ENCODE data around the gene SH2B2. TPM values are rescaled to one million over a fixed set of nuclear protein-coding genes. Genes with fewer than 3 reads are reported as not detected.

SH2B2 gene
- total and polyA plus RNA-seq, 2 donors (not counting 1 experiment from before 2014, with no cell fraction given): 0.18 to 2.0 TPM

GRCh38 chr7:102260856-102261255, 25.8 kb upstream of the SH2B2 start:
- no peak overlapping the region for H2AFZ ChIP-seq (ENCODE audit: low read length)
- no peaks in the 10 kb centered on the region for H3K27me3 ChIP-seq (ENCODE audit: control insufficient read depth, insufficient read depth, low read length)
- no peaks in the 10 kb centered on the region for H3K4me1 ChIP-seq (ENCODE audit: control insufficient read depth, extremely low read depth, insufficient read depth, low read length)
- H3K36me3 ChIP-seq (ENCODE audit: control insufficient read depth, insufficient read depth, low read length): no peaks in the 10 kb centered on the region
- TF ChIP-seq EZH2 (IDR thresholded peaks at IDR 0.05; ENCODE audit: low read length, missing control alignments) (no peak), CTCF (conservative IDR thresholded peaks at IDR 0.05 in 1 of 2, IDR thresholded peaks at IDR 0.05 in 1 of 2; ENCODE audit: low read depth in 1 of 2, low read length in 2 of 2) (no peak)
- peak; percentile 44 to 67 for DNase-seq (ENCODE audit: low read depth in 2 of 2)
- no peaks in the 10 kb centered on the region for H3K9me3 ChIP-seq (ENCODE audit: control insufficient read depth, insufficient read depth, low read depth, low read length)
- no peaks in the 10 kb centered on the region for H4K20me1 ChIP-seq (ENCODE audit: control insufficient read depth, extremely low read depth, insufficient read depth, low read length)
- H3K9ac ChIP-seq (ENCODE audit: insufficient read depth, low read length): no peak overlapping the region
- no peak overlapping the region for H3K4me2 ChIP-seq (ENCODE audit: extremely low read depth, insufficient read depth, low read length)
- H3K4me3 ChIP-seq (replicated peaks in 1 of 4; ENCODE audit: control extremely low read depth in 1 of 4, insufficient read depth in 1 of 4, low read depth in 3 of 4, low read length in 4 of 4): no peak overlapping the region
- H3K27ac ChIP-seq (ENCODE audit: insufficient read depth, low read length): no peak overlapping the region
- H3K79me2 ChIP-seq (ENCODE audit: control insufficient read depth, insufficient read depth, low read length): no peaks in the 10 kb centered on the region

- no peaks in the 10 kb centered on the region for H3K79me2 ChIP-seq (ENCODE audit: control insufficient read depth, insufficient read depth, low read length)
- no peaks in the 10 kb centered on the region for H3K27me3 ChIP-seq (ENCODE audit: control insufficient read depth, insufficient read depth, low read length)
- H3K9me3 ChIP-seq (ENCODE audit: control insufficient read depth, insufficient read depth, low read depth, low read length): no peaks in the 10 kb centered on the region
- no peak overlapping the region for H3K4me3 ChIP-seq (replicated peaks in 1 of 4; ENCODE audit: control extremely low read depth in 1 of 4, insufficient read depth in 1 of 4, low read depth in 3 of 4, low read length in 4 of 4)
- no peaks in the 10 kb centered on the region for H3K36me3 ChIP-seq (ENCODE audit: control insufficient read depth, insufficient read depth, low read length)
- no peaks in the 10 kb centered on the region for H4K20me1 ChIP-seq (ENCODE audit: control insufficient read depth, extremely low read depth, insufficient read depth, low read length)
- H3K27ac ChIP-seq (ENCODE audit: insufficient read depth, low read length): no peak overlapping the region
- TF ChIP-seq EZH2 (IDR thresholded peaks at IDR 0.05; ENCODE audit: low read length, missing control alignments) (no peak), CTCF (conservative IDR thresholded peaks at IDR 0.05 in 1 of 2, IDR thresholded peaks at IDR 0.05 in 1 of 2; ENCODE audit: low read depth in 1 of 2, low read length in 2 of 2) (no peak)
- no peak for DNase-seq (ENCODE audit: low read depth in 2 of 2)
- H3K9ac ChIP-seq (ENCODE audit: insufficient read depth, low read length): no peak overlapping the region
- no peak overlapping the region for H2AFZ ChIP-seq (ENCODE audit: low read length)
- H3K4me1 ChIP-seq (ENCODE audit: control insufficient read depth, extremely low read depth, insufficient read depth, low read length): no peaks in the 10 kb centered on the region
- H3K4me2 ChIP-seq (ENCODE audit: extremely low read depth, insufficient read depth, low read length): no peak overlapping the region
Measured at GRCh38 chr7:102261451-102261850, 25.2 kb upstream of the SH2B2 start.

GRCh38 chr7:102262546-102262945, 24.1 kb upstream of the SH2B2 start:
- no peak for DNase-seq (ENCODE audit: low read depth in 2 of 2)
- no peaks in the 10 kb centered on the region for H3K36me3 ChIP-seq (ENCODE audit: control insufficient read depth, insufficient read depth, low read length)
- no peak for TF ChIP-seq EZH2 (IDR thresholded peaks at IDR 0.05; ENCODE audit: low read length, missing control alignments)
- TF ChIP-seq CTCF (conservative IDR thresholded peaks at IDR 0.05 in 1 of 2, IDR thresholded peaks at IDR 0.05 in 1 of 2; ENCODE audit: low read depth in 1 of 2, low read length in 2 of 2): no peak

More at GRCh38 chr7:102262546-102262945, 24.1 kb upstream of the SH2B2 start:
- H3K9ac ChIP-seq (ENCODE audit: insufficient read depth, low read length): no peak overlapping the region
- H2AFZ ChIP-seq (ENCODE audit: low read length): no peak overlapping the region
- H3K4me2 ChIP-seq (ENCODE audit: extremely low read depth, insufficient read depth, low read length): no peak overlapping the region
- H3K27me3 ChIP-seq (ENCODE audit: control insufficient read depth, insufficient read depth, low read length): no peaks in the 10 kb centered on the region
- H4K20me1 ChIP-seq (ENCODE audit: control insufficient read depth, extremely low read depth, insufficient read depth, low read length): no peaks in the 10 kb centered on the region
- no peaks in the 10 kb centered on the region for H3K79me2 ChIP-seq (ENCODE audit: control insufficient read depth, insufficient read depth, low read length)
- H3K4me1 ChIP-seq (ENCODE audit: control insufficient read depth, extremely low read depth, insufficient read depth, low read length): no peaks in the 10 kb centered on the region
- H3K27ac ChIP-seq (ENCODE audit: insufficient read depth, low read length): no peak overlapping the region
- no peak overlapping the region for H3K4me3 ChIP-seq (replicated peaks in 1 of 4; ENCODE audit: control extremely low read depth in 1 of 4, insufficient read depth in 1 of 4, low read depth in 3 of 4, low read length in 4 of 4)
- no peaks in the 10 kb centered on the region for H3K9me3 ChIP-seq (ENCODE audit: control insufficient read depth, insufficient read depth, low read depth, low read length)

Data from fibroblast of lung (primary cell).